ENCODE results near the gene HYCC1. TPM values are rescaled to one million over a fixed set of nuclear protein-coding genes. Genes with fewer than 3 reads are reported as not detected.

The HYCC1 gene
- total RNA-seq, 1 experiment from 2014 or later: 125 TPM

- Mint-ChIP-seq H3K9me3 (peaks cover 8% of the 10 kb centered on the region; the same call in 1 of the 2 replicates), H3K4me1 (peaks cover 14% of the 10 kb centered on the region), H3K36me3 (no peaks in the 10 kb centered on the region), H3K27ac (no peak overlapping the region), H3K27me3 (ENCODE audit: low read depth) (peaks cover 4% of the 10 kb centered on the region; the same call in 1 of the 2 replicates), H3K4me3 (no peak overlapping the region)
- CTCF ChIA-PET: no interaction called here
- ATAC-seq (no peak), DNase-seq (ENCODE audit: low spot score) (no peak)
- POLR2A ChIA-PET: no interaction called here
- TF ChIP-seq USF1 (CRISPR knock-in tag; IDR thresholded peaks at IDR 0.05) (no peak), E2F4 (CRISPR knock-in tag; IDR thresholded peaks at IDR 0.05; ENCODE audit: borderline replicate concordance, low read depth) (no peak), RELA (CRISPR knock-in tag; IDR thresholded peaks at IDR 0.05; ENCODE audit: borderline replicate concordance) (no peak), ATF1 (CRISPR knock-in tag; IDR thresholded peaks at IDR 0.05) (no peak), ZNF263 (CRISPR knock-in tag; IDR thresholded peaks at IDR 0.05; ENCODE audit: low read depth) (no peak), FOXP4 (CRISPR knock-in tag; IDR thresholded peaks at IDR 0.05) (no peak), E2F1 (CRISPR knock-in tag; IDR thresholded peaks at IDR 0.05) (no peak), OVOL2 (CRISPR knock-in tag; IDR thresholded peaks at IDR 0.05; ENCODE audit: borderline replicate concordance) (no peak), ATF2 (CRISPR knock-in tag; IDR thresholded peaks at IDR 0.05; ENCODE audit: borderline replicate concordance, low read depth) (no peak), ATF6 (CRISPR knock-in tag; IDR thresholded peaks at IDR 0.05) (no peak), SMAD4 (CRISPR knock-in tag; IDR thresholded peaks at IDR 0.05) (no peak), AR (CRISPR knock-in tag; IDR thresholded peaks at IDR 0.05) (no peak), ZNF396 (CRISPR knock-in tag; IDR thresholded peaks at IDR 0.05; ENCODE audit: borderline replicate concordance) (no peak), KAT7 (CRISPR knock-in tag; IDR thresholded peaks at IDR 0.05; ENCODE audit: borderline replicate concordance) (no peak), ZNF121 (CRISPR knock-in tag; IDR thresholded peaks at IDR 0.05) (no peak), SMAD3 (CRISPR knock-in tag; IDR thresholded peaks at IDR 0.05; ENCODE audit: borderline replicate concordance) (no peak), PRDM15 (CRISPR knock-in tag; IDR thresholded peaks at IDR 0.05) (no peak), NFE2L1 (CRISPR knock-in tag; IDR thresholded peaks at IDR 0.05) (no peak), ZNF425 (CRISPR knock-in tag; conservative IDR thresholded peaks at IDR 0.05) (no peak)
These were observed 8.9 kb upstream of the HYCC1 start for GRCh38 chr7:23022851-23023250.

Data from WTC11 (cell line).